Measurements from ENCODE around the gene TMEM209.
"Not testable (repeated sequence)": the region's sequence is repeated elsewhere in the genome, so short reads cannot be mapped to it uniquely, and the experiment has no call there.

The TMEM209 gene

DNA sequence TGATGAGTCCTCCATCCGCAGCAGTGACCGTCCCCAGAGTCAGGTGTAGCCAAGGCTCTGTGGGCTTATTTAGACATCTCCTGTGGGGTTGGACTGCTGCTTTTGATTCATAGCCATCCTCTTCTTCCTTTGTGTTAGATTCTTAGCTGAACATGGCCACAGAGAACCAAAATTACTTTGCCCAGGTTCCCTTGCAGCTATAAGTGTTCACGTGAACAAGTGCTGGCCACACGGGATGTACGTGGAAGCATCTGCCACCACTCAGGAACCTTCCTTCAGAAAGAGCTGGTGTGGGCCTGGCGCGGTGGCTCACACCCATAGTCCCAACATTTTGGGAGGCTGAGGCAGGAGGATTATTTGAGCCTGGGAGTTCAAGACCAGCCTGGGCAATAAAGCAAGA is 49.1 kb downstream of the TMEM209 start:
- no peak for ATAC-seq

DNA sequence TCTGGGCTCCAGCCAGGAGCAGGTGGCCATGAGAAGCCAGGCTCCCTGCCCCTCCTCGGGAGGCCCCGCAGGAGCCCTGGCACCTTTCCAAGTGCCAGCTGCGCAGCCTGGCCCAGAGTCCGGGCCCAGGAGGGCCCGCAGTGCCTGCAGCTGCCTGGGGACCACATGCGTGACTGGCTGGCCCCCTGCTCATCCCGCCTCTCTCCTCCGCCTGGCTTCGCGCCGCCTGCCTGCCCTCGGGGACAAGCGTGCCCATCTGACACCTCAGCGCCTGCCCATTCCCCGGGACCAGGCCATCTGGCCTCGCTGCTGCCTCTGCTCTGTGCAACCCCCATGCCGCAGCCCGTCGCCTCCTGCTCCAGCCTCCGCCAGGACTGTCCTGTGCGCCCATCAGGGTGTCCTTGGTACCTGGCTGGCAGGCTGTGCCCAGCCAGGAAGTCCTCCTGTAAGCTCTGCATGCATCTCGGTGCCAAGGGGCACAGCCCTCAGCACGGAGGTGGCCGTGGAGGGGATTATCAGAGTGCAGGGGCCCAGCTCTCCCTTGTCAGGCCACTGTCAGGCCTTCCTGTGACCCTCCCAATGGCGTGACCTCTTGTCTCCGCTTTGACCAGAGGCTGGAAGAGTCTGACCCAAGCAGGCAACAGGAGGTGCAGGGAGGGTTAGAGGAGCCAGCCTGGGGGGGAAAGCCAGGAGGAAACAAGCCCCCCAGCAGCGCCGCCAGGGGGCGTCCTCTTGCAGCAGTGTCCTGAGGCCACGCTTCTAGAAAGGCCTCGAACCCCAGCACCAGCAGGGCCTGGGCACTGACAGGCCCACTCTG is 50.5 kb downstream of the TMEM209 start:
- Mint-ChIP-seq H3K9me3 (no peaks in the 10 kb centered on the region), H3K4me1 (no peaks in the 10 kb centered on the region), H3K27ac (no peak overlapping the region), H3K4me3 (no peak overlapping the region), H3K36me3 (peaks cover 20% of the 10 kb centered on the region)
- ATAC-seq, result no peak
- DNase-seq (ENCODE audit: low spot score in 2 of 2), result peak in 1 of 2 donors; percentile 40

More for the DNA sequence above, 49.1 kb downstream of the TMEM209 start:
- H3K4me3 Mint-ChIP-seq, result no peak overlapping the region
- peaks cover 32% of the 10 kb centered on the region for H3K36me3 Mint-ChIP-seq
- no peak overlapping the region for H3K27ac Mint-ChIP-seq
- DNase-seq (ENCODE audit: low spot score in 2 of 2), result peak in 1 of 2 donors; percentile 40
- H3K4me1 Mint-ChIP-seq, result no peaks in the 10 kb centered on the region
- H3K9me3 Mint-ChIP-seq, result no peaks in the 10 kb centered on the region

DNA sequence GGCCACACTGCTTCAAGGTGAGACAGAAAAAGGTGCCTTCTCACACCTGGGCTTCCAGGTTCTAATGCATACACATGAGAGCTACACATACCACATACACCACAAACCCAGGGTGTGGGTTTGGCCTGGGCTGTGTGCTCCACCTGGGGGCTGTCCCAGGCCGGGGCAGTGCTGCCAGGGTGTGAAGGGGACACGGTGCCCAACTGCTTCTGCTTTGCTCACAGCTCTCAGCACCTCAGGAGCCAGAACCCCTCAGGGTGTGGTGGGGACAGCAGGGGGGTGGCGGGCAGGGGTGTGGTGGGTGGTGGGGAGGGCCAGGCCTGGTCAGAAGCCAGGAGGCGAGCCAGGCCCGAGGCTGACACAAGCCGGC is 51.1 kb downstream of the TMEM209 start:
- no peaks in the 10 kb centered on the region for H3K4me1 Mint-ChIP-seq
- H3K9me3 Mint-ChIP-seq, result no peaks in the 10 kb centered on the region
- no peak overlapping the region for H3K4me3 Mint-ChIP-seq
- DNase-seq (ENCODE audit: low spot score in 2 of 2) (no peak), ATAC-seq (peak; percentile 20)
- H3K36me3 Mint-ChIP-seq, result peaks cover 16% of the 10 kb centered on the region
- no peak overlapping the region for H3K27ac Mint-ChIP-seq

DNA sequence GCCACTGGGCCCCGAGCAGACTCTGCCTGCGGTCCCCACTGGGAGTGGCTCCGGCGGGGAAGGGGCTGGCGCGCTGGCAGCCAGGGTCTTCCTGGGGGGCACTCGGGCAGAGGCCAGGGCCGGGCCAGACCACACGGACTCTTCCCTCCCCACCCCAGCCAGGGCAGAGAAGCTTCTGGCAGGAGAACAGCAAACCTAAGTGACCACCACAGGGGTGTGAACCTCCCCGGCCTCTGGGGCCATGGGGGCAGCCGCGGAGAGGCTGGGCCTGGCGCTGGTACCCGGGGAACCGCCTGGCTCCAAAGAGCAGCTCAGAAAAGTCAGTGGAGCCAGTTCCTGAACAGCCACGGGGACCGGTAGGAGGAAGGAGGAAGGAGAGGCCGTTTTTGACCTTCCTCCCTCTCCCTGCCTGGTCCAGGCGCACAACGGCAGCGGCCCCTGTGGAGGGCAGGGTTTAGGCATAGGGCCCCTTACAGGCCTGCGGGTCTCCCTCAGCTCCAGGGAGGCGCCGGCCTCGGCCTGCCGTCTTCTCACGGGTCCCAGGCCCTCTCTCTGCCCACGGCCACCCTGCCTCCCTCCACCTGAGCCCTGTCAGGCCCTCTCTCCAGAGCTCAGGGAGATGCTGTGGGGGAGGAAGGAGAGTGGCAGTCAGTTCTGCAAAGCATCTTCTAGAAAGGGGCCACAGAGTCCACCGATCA is 51.8 kb downstream of the TMEM209 start:
- ATAC-seq, result no peak
- Mint-ChIP-seq H3K27ac (no peak overlapping the region), H3K4me3 (no peak overlapping the region), H3K4me1 (no peaks in the 10 kb centered on the region), H3K36me3 (peaks cover 10% of the 10 kb centered on the region), H3K9me3 (no peaks in the 10 kb centered on the region)
- peak in 1 of 2 donors; percentile 45 for DNase-seq (ENCODE audit: low spot score in 2 of 2)

DNA sequence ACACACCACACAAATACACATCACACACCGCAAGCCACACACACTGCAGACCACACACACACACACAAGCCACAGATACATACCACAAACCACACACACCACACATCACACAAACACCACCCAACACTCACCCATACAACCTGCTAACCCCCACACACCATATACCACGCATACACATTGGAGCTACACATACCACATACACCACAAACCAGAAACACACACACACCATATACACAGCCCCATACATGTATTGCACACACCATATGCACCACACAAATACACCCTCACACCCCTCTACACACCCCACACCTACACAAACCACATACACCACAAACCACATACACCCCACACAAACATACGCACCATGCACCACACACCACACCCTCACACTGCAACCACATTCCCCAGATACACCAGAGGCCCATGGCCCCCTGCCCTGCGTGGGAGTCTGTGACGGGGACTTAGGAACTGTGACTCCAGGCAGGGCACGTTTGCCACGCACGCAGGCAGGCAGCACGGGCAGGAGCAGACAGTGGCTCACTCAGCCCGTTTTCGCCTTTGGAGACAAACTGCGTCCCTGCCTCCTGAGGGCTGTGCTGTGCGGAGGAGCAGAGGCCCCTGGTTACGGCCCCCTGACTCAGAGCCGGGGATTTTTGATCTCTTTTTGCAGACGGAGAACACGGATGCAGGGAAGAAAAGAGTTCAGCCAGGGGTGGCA is 52.6 kb downstream of the TMEM209 start:
- Mint-ChIP-seq H3K9me3 (no peaks in the 10 kb centered on the region), H3K4me1 (no peaks in the 10 kb centered on the region), H3K27ac (no peak overlapping the region), H3K36me3 (peaks cover 5% of the 10 kb centered on the region), H3K4me3 (no peak overlapping the region)
- DNase-seq (ENCODE audit: low spot score in 2 of 2) (peak in 1 of 2 donors; percentile 49), ATAC-seq (peak; percentile 46)

DNA sequence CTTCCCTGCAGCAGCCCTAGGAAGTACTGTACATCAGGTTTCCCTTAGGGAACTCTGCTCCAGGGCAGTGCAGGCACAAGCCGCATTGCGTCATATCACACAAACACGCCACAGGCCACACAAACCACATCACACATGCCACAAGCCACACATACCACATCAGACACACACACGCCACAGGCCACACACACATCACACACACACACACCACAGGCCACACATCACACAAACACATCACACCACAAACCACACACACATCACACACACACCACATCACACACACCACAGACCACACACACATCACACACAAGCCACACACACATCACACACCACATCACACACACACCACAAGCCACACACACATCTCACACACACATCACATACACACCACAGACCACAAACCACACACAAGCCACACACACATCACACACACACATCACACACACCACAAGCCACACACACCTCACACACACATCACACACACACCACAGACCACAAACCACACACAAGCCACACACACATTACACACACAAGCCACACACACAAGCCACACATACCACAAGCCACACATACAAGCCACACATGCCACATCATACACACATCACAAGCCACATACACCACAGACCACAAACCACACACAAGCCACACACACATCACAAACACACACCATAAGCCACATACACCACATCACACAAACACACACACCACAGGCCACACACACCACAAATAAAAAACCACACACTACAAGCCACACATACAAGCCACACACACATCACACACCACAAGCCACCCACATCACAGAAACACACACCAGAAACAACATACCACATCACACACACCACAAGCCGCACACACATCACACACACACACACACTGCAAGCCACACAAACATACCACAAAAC is 53.4 kb downstream of the TMEM209 start:
- peak; percentile 49 for ATAC-seq
- Mint-ChIP-seq H3K36me3 (peaks cover 5% of the 10 kb centered on the region), H3K4me3 (no peak overlapping the region), H3K27ac (no peak overlapping the region), H3K4me1 (no peaks in the 10 kb centered on the region), H3K9me3 (no peaks in the 10 kb centered on the region)
- peak; percentile 25 to 62 for DNase-seq (ENCODE audit: low spot score in 2 of 2)

DNA sequence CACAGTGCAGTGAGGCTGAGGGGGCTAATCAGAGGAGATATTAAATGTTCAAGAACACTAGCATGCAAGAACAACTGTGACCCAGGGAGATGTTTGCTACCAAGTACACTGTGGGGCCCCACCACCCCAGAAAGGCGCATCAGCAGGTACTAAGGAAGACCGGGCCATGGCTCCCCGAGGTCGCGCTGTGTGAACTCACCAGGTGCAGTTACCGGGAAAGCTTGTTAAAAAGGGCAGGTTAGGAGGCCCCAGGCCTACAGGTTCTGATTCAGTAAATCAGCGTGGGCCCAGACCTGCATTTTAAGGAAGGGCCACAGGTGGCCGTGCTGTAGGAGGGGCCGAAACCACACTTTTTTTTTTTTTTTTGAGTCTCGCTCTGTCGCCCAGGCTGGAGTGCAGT is 54.6 kb downstream of the TMEM209 start:
- H3K36me3 Mint-ChIP-seq, result peaks cover 5% of the 10 kb centered on the region
- peaks cover 5% of the 10 kb centered on the region for H3K4me1 Mint-ChIP-seq
- DNase-seq (ENCODE audit: low spot score in 2 of 2) (peak in 1 of 2 donors; percentile 32), ATAC-seq (no peak)
- no peak overlapping the region for H3K27ac Mint-ChIP-seq
- no peaks in the 10 kb centered on the region for H3K9me3 Mint-ChIP-seq
- H3K4me3 Mint-ChIP-seq, result no peak overlapping the region

DNA sequence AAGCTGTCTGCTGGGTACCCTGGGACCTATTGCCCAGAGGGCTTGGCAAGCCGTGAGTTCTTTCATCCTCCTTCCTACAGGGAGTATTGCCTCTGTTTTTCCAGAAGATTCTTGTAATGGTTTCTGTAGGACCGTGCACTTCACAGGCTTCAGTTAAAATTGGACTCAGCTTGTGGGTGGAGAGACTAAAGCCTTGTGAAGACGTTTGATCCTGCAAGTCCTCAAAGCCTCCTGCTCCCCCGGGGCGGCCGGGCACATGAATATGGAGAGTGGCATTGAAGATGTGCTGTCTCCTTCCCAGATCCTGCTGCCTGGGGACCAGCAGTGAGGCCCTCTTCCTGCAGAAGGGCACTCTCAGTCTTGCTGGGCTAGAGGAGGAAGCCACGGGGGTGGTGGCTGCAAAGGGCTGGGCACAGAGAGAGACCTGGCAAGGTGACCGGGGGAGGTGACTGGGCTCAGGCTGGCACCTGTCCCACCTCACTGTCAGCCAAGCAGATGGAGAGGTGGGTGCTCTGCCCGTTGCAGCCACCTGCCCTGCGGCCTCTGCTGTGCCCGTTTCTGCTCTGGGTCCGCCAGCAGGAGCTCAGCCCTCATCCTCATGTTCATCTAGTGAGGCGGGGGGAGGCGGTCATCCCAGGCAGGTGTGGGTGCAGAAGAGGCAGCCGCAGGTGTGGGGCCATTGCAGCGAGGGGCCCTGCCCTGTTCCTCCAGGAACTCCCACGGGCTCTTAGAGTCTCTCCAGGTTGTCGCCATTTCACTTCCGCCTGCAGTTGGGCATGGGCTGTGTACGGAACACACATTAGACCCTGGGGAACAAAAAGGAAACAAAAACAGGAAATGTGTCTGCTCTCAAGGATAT is 55.7 kb downstream of the TMEM209 start:
- ATAC-seq, result no peak
- H3K27ac Mint-ChIP-seq, result no peak overlapping the region
- no peak overlapping the region for H3K4me3 Mint-ChIP-seq
- H3K36me3 Mint-ChIP-seq, result peaks cover 5% of the 10 kb centered on the region
- H3K4me1 Mint-ChIP-seq, result peaks cover 7% of the 10 kb centered on the region
- H3K9me3 Mint-ChIP-seq, result no peaks in the 10 kb centered on the region
- peak in 1 of 2 donors; percentile 42 for DNase-seq (ENCODE audit: low spot score in 2 of 2)

DNA sequence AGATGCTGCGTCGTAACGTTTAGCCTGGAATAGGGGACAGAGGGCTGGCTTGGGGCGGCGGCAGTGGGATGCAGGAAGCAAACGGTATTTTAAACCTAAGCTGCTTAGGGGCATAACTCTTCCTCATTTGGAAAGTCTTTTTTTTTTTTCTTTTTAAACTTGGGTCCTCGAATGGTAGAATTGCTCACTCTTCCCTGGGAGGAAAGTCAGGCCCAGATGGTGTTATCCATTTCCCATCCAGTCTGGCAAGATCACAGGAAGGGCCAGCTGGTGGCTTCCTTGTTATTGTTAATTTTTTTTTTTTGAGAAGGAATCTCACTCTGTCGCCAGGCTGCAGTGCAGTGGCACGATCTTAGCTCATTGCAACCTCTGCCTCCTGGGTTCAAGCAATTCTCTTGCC is 56.6 kb downstream of the TMEM209 start:
- Mint-ChIP-seq H3K36me3 (no peaks in the 10 kb centered on the region), H3K9me3 (no peaks in the 10 kb centered on the region), H3K4me1 (peaks cover 7% of the 10 kb centered on the region), H3K4me3 (no peak overlapping the region), H3K27ac (no peak overlapping the region)
- ATAC-seq (no peak), DNase-seq (ENCODE audit: low spot score in 2 of 2) (peak in 1 of 2 donors; percentile 23)

DNA sequence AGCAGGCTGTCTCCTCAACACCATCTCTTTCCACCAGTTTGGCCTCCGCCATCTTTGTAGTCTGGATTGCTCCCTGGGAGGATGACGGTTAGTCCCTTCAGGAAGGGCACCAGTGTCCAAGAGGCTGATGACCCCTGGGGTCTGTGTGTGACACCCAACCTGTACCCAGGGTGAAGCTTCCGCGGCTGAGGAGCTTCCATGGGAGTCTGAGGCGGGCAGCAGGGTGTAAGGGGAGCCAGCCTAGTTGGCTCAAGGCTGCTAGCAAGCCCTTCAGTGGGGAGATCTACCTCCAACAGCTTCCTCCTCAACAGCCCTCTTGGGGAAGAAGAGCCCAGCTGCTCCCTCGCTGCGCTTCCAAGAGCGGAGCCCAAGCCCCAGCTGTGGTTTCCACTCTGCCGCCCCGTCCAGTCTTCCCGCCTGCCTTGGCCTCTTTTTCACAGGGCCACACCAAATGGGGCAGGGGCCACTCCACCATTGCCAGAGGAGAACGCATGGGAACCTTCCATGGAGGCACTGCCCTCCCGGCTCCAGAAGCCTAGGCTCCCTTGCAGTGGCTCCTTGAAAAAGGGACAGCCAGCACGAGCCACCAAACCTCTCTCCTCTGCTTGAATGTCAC is 57.4 kb downstream of the TMEM209 start:
- no peak overlapping the region for H3K27ac Mint-ChIP-seq
- H3K4me3 Mint-ChIP-seq, result no peak overlapping the region
- DNase-seq (ENCODE audit: low spot score in 2 of 2) (peak in 1 of 2 donors; percentile 44), ATAC-seq (no peak)
- H3K9me3 Mint-ChIP-seq, result no peaks in the 10 kb centered on the region
- H3K36me3 Mint-ChIP-seq, result no peaks in the 10 kb centered on the region
- H3K4me1 Mint-ChIP-seq, result peaks cover 7% of the 10 kb centered on the region

DNA sequence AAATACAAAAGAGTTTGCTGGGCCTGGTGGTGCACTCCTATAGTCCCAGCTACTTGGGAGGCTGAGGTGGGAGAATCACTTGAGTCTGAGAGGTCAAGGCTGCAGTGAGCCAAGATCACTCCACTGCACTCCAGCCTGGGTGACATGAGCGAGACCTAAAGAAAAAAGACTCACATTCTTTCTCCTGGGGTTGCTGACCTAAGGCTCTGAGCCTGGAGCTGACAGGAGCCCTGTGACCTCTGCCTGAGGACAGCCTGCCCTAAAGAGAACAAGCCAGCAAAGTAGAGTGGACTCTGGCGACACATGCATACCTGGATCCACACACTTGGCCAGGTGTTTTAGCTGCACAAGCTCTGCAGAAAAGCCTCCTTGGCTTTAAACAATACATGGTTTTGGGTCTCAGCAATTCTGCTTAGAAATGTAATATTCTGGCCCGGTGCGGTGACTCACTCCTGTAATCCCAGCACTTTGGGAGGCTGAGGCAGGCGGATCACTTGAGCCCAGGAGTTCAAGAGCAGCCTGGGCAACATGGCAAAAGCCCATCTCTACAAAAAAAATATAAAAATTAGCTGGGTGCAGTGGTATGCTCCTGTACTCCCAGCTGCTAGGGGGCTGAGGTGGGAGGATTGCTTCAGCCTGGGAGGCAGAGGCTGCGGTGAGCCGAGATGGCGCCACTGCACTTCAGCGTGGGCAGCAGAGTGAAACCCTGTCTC is 58.4 kb downstream of the TMEM209 start:
- no peak for ATAC-seq

DNA sequence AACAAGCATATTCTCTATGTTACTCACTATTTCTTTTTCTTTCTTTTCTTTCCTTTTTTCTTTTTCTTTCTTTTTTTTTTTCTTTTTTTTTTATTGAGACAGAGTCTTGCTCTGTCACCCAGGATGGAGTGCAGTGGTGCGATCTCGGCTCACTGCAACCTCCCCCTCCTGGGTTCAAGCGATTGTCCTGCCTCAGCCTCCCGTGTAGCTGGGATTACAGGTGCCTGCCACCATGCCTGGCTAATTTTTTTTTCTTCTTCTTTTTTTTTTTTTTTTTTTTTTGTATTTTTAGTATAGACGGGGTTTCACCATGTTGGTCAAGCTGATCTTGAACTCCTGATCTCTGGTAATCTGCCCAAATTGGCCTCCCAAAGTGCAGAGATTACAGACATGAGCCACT is 59.1 kb downstream of the TMEM209 start:
- H3K4me3 Mint-ChIP-seq; H3K36me3 Mint-ChIP-seq; DNase-seq (ENCODE audit: low spot score in 2 of 2); H3K27ac Mint-ChIP-seq; ATAC-seq; H3K4me1 Mint-ChIP-seq; H3K9me3 Mint-ChIP-seq: not testable (repeated sequence)

More for the DNA sequence above, 58.4 kb downstream of the TMEM209 start:
- no peak overlapping the region for H3K4me3 Mint-ChIP-seq
- peak in 1 of 2 donors; percentile 34 for DNase-seq (ENCODE audit: low spot score in 2 of 2)
- no peaks in the 10 kb centered on the region for H3K9me3 Mint-ChIP-seq
- H3K27ac Mint-ChIP-seq, result no peak overlapping the region
- no peaks in the 10 kb centered on the region for H3K36me3 Mint-ChIP-seq
- peaks cover 7% of the 10 kb centered on the region for H3K4me1 Mint-ChIP-seq

DNA sequence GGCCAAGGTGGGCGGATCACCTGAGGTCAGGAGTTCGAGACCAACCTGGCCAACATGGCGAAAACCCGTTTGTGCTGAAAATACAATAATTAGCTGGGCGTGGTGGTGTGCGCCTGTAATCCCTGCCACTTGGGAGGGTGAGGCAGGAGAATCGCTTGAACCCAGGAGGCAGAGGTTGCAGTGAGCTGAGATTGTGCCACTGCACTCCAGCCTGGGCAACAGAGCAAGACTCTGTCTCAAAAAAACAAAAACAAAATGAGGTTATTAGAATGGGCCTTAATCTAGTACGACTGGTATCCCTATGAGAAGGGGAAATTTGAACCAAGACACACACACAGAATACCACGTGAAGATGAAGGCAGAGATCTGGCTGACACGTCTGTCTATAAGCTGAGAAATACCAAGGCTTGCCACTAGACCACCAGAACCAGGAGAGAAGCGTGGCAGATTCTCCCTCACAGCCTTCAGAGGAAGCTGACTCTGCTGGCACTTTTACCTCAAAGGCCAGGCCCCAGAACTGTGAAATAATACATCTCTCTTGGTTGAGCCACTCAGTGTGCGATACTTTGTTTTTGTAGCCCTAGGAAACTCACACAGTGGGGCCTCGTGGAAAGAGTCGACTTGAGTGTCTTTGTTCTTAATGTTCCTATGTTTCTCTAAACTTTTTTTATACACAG is 59.6 kb downstream of the TMEM209 start:
- DNase-seq (ENCODE audit: low spot score in 2 of 2) (peak in 1 of 2 donors; percentile 46), ATAC-seq (peak; percentile 76)
- H3K36me3 Mint-ChIP-seq, result no peaks in the 10 kb centered on the region
- H3K9me3 Mint-ChIP-seq, result no peaks in the 10 kb centered on the region
- H3K4me3 Mint-ChIP-seq, result no peak overlapping the region
- H3K27ac Mint-ChIP-seq, result no peak overlapping the region
- peaks cover 7% of the 10 kb centered on the region for H3K4me1 Mint-ChIP-seq

Measured in stimulated activated effector memory CD8-positive, alpha-beta T cell treated with anti-CD3 and anti-CD28 coated beads, Interleukin-12 subunit alpha, Interleukin-12 subunit beta, amount 100 ng/mL, for 72 hours (primary cell).